Left ventricle myocardium inferior (tissue), 1 donor: Measurements from ENCODE around the gene RFTN2. TPM values are rescaled to one million over a fixed set of nuclear protein-coding genes. Genes with fewer than 3 reads are reported as not detected.
A peak's percentile ranks its signal among the peaks of the same experiment; 100 is the strongest.

Experiments
- DNase-seq: peaks from one replicate; pipeline ENCODE4 v3.0.0-alpha.2; 2020
- H3K27ac ChIP-seq: fragments of 200-600 bp; replicated peaks from 2 replicates; pipeline ENCODE4 v1.8.0; 2021
- H3K27me3 ChIP-seq: fragments of 200-600 bp; 2 replicates; pipeline ENCODE4 v1.8.0; 2021; ENCODE audit warnings: low read depth
- H3K36me3 ChIP-seq: fragments of 200-600 bp; 2 replicates; pipeline ENCODE4 v1.8.0; 2021
- H3K4me1 ChIP-seq: fragments of 200-600 bp; 2 replicates; pipeline ENCODE4 v1.8.0; 2021
- H3K4me3 ChIP-seq: fragments of 200-600 bp; 2 replicates; pipeline ENCODE4 v1.8.0; 2021; ENCODE audit warnings: mild to moderate bottlenecking, moderate library complexity
- H3K9me3 ChIP-seq: fragments of 200-600 bp; replicated peaks from 2 replicates; pipeline ENCODE4 v1.8.0; 2021
- CTCF ChIP-seq: fragments of 200-600 bp; IDR thresholded peaks from 2 replicates; pipeline ENCODE4 v1.8.0; 2021; ENCODE audit warnings: antibody characterized with exemption, mild to moderate bottlenecking, borderline replicate concordance
- intact Hi-C: fragments of 100-400 bp; cut with micrococcal nuclease; formaldehyde crosslinking; loops from one replicate; pipeline ENCODE4 v1.11.0; 2022
- total RNA-seq: library from RNA; stranded (reverse); fragmentation: NEBNext Ultra II Directional; extraction: Animal tissue kit (Norgen Biotek cat#: 25700); gene quantifications from one replicate; pipeline ENCODE4 v1.2.1, GENCODE V29; 2021
- donor health status: DM: no; HTN: yes; CAD: no; lungs with severe emphysema.

Gene RFTN2
- total RNA-seq, 1 donor from 2014 or later = 5.6 TPM

DNA sequence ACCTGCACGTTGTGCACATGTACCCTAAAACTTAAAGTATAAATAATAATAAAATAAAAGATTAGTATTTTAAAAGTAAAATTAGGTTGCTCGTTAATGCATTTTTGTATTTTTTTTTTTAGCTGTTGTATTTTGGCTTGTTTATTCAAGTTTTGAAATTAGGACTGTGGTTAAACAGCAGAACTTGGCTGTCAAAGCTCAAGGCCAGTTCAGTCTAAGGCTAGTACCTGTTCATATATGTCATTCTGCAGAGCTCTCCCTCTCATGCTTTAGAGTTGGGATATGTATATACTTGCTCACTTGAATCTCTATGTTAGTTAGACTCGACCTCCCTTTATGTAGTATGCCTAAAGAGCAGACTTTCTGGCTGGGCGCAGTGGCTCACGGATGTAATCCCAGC, 126.8 kb downstream of the RFTN2 start:
- no peak for DNase-seq
- Histone ChIP-seq H3K36me3 (peaks cover 71% of the 10 kb centered on the region), H3K9me3 (no peaks in the 10 kb centered on the region), H3K4me3 (no peak overlapping the region), H3K27me3 (no peaks in the 10 kb centered on the region), H3K4me1 (no peaks in the 10 kb centered on the region), H3K27ac (no peak overlapping the region)
- intact Hi-C loops = no loop called here
- no peak for TF ChIP-seq CTCF

- H3K9me3 ChIP-seq = no peaks in the 10 kb centered on the region
- intact Hi-C loops = no loop called here
These were observed 128.1 kb downstream of the RFTN2 start for GRCh38 chr2:197547163-197547900.

DNA sequence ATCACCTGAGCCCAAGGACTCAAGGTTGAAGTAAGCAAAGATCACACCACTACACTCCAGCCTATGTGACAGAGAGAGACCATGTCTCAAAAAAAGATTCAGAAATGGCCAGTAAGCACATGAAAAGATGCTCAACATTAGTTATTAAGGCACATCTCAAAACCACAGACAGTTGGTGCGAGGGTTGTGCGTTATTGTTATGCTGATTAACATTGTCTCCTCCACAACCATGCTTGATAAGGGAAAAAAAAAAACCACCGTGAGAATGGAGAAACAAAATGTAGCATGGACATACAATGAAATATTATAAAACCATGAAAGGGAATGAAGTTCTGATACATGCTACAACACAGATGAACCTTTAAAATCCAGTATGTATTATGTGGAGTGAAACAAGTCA, 132.2 kb downstream of the RFTN2 start:
- TF ChIP-seq CTCF = no peak
- intact Hi-C loops = no loop called here
- H3K36me3 ChIP-seq = peaks cover 55% of the 10 kb centered on the region

More at GRCh38 chr2:197547163-197547900, 128.1 kb downstream of the RFTN2 start:
- no peak for TF ChIP-seq CTCF
- DNase-seq = no peak
- Histone ChIP-seq H3K27ac (no peak overlapping the region), H3K27me3 (no peaks in the 10 kb centered on the region), H3K36me3 (peaks cover 74% of the 10 kb centered on the region), H3K4me1 (no peaks in the 10 kb centered on the region), H3K4me3 (no peak overlapping the region)

DNA sequence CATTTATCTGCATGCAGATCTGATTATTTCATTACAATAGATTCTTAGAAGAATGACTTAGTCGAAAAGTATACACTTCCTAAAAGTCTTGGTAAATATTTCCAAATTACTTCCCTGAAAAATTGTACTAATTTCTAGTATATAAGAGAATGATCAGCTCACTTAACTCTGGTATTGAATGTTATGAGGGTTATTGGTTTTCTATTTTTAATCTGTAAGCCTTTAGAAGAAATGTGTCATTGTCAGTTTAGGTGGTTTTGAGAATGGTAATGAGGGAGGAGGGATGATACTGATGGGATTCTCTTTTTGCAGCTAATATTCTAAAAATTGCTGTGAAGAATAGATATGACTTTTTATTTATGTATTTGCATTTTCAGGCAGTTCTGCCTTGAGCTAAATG, 135.7 kb downstream of the RFTN2 start:
- Histone ChIP-seq H3K27me3 (no peaks in the 10 kb centered on the region), H3K36me3 (peaks cover 67% of the 10 kb centered on the region), H3K4me3 (no peak overlapping the region), H3K27ac (no peak overlapping the region), H3K4me1 (peaks cover 10% of the 10 kb centered on the region), H3K9me3 (no peaks in the 10 kb centered on the region)
- TF ChIP-seq CTCF = no peak
- intact Hi-C loops = no loop called here
- no peak for DNase-seq

More for the DNA sequence above, 132.2 kb downstream of the RFTN2 start:
- H3K27ac ChIP-seq = no peak overlapping the region
- peaks cover 9% of the 10 kb centered on the region for H3K4me1 ChIP-seq
- H3K4me3 ChIP-seq = no peak overlapping the region
- H3K27me3 ChIP-seq = no peaks in the 10 kb centered on the region
- no peak for DNase-seq
- no peaks in the 10 kb centered on the region for H3K9me3 ChIP-seq

DNA sequence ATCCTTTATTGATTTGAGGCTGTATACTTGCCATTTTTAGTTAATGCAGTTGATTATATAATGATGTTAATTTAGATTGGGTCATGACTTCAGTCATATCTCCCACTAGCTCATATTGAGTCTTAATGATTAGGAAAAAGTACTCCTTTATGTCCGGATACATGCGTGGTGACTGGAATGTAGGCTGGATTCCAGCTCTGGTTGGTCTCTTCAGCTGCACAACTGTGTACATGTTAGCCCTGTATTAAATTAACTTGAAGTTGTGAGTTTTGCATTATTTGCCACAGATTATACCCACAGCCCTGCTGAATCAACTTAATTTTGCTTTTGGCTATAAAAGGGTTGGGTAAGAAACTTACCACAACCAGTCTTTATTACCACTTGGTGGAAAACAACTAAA, 137.0 kb downstream of the RFTN2 start:
- no peak for TF ChIP-seq CTCF
- Histone ChIP-seq H3K27me3 (no peaks in the 10 kb centered on the region), H3K9me3 (no peaks in the 10 kb centered on the region), H3K36me3 (peaks cover 55% of the 10 kb centered on the region), H3K4me3 (no peak overlapping the region), H3K27ac (peak overlapping the region; percentile 2), H3K4me1 (peaks cover 20% of the 10 kb centered on the region)
- no peak for DNase-seq
- intact Hi-C loops = no loop called here

Other genes starting within 250 kb of the RFTN2 start
- gene SF3B1, start 240.6 kb downstream of the RFTN2 start, total RNA-seq = 143 TPM
- gene COQ10B, start 222.0 kb downstream of the RFTN2 start, total RNA-seq = 28.2 TPM
- gene HSPD1, start 175.7 kb downstream of the RFTN2 start, total RNA-seq = 143 TPM
- gene HSPE1, start 175.2 kb downstream of the RFTN2 start, total RNA-seq = 120 TPM
- gene MOB4, start 159.5 kb downstream of the RFTN2 start, total RNA-seq = 35.7 TPM
- gene MARS2, start 29.8 kb upstream of the RFTN2 start, total RNA-seq = 7.2 TPM
- not detected for gene BOLL, start 109.7 kb upstream of the RFTN2 start, total RNA-seq
- gene PLCL1, start 129.0 kb upstream of the RFTN2 start, total RNA-seq = 78.6 TPM